Measurements from ENCODE around the gene POU6F2.

- TF ChIP-seq FOXM1 (IDR thresholded peaks at IDR 0.05; ENCODE audit: borderline replicate concordance, low read depth) (no peak), YY1 (IDR thresholded peaks at IDR 0.05; ENCODE audit: low read depth) (no peak), TAF1 (IDR thresholded peaks at IDR 0.05; ENCODE audit: low read depth) (no peak), EP300 (IDR thresholded peaks at IDR 0.05; ENCODE audit: borderline replicate concordance) (no peak), MAX (IDR thresholded peaks at IDR 0.05) (no peak), RAD21 (IDR thresholded peaks at IDR 0.05; ENCODE audit: low read depth) (no peak), EGR1 (IDR thresholded peaks at IDR 0.05) (no peak), CREB1 (IDR thresholded peaks at IDR 0.05; ENCODE audit: low read depth) (no peak), TCF12 (IDR thresholded peaks at IDR 0.05; ENCODE audit: low read depth) (no peak), NFIC (IDR thresholded peaks at IDR 0.05) (no peak), TEAD4 (IDR thresholded peaks at IDR 0.05) (no peak), ZBTB7A (IDR thresholded peaks at IDR 0.05; ENCODE audit: low read depth) (no peak)
- TF ChIP-seq, protein P1, sequence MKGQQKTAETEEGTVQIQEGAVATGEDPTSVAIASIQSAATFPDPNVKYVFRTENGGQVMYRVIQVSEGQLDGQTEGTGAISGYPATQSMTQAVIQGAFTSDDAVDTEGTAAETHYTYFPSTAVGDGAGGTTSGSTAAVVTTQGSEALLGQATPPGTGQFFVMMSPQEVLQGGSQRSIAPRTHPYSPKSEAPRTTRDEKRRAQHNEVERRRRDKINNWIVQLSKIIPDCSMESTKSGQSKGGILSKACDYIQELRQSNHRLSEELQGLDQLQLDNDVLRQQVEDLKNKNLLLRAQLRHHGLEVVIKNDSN (IDR thresholded peaks at IDR 0.05) = no peak
- TF ChIP-seq, protein P2, sequence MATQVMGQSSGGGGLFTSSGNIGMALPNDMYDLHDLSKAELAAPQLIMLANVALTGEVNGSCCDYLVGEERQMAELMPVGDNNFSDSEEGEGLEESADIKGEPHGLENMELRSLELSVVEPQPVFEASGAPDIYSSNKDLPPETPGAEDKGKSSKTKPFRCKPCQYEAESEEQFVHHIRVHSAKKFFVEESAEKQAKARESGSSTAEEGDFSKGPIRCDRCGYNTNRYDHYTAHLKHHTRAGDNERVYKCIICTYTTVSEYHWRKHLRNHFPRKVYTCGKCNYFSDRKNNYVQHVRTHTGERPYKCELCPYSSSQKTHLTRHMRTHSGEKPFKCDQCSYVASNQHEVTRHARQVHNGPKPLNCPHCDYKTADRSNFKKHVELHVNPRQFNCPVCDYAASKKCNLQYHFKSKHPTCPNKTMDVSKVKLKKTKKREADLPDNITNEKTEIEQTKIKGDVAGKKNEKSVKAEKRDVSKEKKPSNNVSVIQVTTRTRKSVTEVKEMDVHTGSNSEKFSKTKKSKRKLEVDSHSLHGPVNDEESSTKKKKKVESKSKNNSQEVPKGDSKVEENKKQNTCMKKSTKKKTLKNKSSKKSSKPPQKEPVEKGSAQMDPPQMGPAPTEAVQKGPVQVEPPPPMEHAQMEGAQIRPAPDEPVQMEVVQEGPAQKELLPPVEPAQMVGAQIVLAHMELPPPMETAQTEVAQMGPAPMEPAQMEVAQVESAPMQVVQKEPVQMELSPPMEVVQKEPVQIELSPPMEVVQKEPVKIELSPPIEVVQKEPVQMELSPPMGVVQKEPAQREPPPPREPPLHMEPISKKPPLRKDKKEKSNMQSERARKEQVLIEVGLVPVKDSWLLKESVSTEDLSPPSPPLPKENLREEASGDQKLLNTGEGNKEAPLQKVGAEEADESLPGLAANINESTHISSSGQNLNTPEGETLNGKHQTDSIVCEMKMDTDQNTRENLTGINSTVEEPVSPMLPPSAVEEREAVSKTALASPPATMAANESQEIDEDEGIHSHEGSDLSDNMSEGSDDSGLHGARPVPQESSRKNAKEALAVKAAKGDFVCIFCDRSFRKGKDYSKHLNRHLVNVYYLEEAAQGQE (IDR thresholded peaks at IDR 0.05; ENCODE audit: low read depth) = no peak
These were observed 503.2 kb downstream of the POU6F2 start for GRCh38 chr7:39480901-39481300.
